ENCODE measurements around the gene NEMP1. TPM values are rescaled to one million over a fixed set of nuclear protein-coding genes. Genes with fewer than 3 reads are reported as not detected.
A peak's percentile ranks its signal among the peaks of the same experiment; 100 is the strongest.

The NEMP1 gene
- total and polyA plus RNA-seq, 2 of the 13 experiments (the other 11 are each of a cell fraction or from before 2014, with no cell fraction given) = 11.4 to 12.9 TPM

DNA sequence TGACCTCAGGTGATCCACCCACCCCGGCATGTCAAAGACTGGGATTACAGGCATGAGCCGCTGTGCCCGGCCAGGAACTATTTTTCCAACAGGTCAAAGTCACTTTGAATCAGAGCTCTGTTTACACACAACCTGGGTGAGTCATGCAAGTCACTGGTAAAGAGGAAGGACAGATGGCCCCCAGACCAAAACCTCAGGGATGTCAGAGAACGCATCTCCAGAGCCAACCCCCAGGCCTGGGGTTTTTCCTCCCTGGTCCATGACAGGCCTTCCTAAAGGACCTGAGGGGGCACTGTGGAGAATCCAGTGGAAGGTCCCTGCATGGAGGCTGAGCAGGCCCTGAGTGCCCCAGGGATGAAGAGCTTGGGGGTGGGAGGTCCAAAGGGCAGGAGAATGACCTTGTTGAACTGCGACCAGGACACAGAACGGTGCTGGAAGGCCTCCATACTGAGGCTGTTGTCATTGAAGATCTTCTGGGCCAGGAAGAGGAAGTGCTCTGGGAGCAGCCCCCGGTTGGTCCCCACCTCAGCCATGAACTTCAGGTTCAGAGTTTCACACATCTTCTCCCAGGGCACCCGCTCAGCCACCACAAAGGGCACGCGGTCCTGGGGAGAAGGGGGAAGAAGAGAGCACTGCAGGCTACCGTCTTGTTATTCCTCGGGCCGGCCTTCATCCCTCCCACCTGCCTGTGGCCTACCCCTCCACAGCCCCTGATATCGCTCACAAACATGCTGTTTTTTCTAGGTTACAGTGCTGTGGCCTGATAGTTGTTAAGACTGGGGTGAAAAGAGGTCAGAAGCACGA lies 23.5 kb upstream of the NEMP1 start (continued):
- TF ChIP-seq, protein P1, sequence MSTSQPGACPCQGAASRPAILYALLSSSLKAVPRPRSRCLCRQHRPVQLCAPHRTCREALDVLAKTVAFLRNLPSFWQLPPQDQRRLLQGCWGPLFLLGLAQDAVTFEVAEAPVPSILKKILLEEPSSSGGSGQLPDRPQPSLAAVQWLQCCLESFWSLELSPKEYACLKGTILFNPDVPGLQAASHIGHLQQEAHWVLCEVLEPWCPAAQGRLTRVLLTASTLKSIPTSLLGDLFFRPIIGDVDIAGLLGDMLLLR (CRISPR knock-in tag; IDR thresholded peaks at IDR 0.05) = 0 out of 2 replicates have a peak, but pooled peaks have one; percentile 69
- TF ChIP-seq, protein P2, sequence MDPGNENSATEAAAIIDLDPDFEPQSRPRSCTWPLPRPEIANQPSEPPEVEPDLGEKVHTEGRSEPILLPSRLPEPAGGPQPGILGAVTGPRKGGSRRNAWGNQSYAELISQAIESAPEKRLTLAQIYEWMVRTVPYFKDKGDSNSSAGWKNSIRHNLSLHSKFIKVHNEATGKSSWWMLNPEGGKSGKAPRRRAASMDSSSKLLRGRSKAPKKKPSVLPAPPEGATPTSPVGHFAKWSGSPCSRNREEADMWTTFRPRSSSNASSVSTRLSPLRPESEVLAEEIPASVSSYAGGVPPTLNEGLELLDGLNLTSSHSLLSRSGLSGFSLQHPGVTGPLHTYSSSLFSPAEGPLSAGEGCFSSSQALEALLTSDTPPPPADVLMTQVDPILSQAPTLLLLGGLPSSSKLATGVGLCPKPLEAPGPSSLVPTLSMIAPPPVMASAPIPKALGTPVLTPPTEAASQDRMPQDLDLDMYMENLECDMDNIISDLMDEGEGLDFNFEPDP (CRISPR knock-in tag; conservative IDR thresholded peaks at IDR 0.05) = 0 out of 2 replicates have a peak, but pooled peaks have one; percentile 35
- TF ChIP-seq ATM (IDR thresholded peaks at IDR 0.05; ENCODE audit: borderline replicate concordance) = no peak
- TF ChIP-seq, protein P3, sequence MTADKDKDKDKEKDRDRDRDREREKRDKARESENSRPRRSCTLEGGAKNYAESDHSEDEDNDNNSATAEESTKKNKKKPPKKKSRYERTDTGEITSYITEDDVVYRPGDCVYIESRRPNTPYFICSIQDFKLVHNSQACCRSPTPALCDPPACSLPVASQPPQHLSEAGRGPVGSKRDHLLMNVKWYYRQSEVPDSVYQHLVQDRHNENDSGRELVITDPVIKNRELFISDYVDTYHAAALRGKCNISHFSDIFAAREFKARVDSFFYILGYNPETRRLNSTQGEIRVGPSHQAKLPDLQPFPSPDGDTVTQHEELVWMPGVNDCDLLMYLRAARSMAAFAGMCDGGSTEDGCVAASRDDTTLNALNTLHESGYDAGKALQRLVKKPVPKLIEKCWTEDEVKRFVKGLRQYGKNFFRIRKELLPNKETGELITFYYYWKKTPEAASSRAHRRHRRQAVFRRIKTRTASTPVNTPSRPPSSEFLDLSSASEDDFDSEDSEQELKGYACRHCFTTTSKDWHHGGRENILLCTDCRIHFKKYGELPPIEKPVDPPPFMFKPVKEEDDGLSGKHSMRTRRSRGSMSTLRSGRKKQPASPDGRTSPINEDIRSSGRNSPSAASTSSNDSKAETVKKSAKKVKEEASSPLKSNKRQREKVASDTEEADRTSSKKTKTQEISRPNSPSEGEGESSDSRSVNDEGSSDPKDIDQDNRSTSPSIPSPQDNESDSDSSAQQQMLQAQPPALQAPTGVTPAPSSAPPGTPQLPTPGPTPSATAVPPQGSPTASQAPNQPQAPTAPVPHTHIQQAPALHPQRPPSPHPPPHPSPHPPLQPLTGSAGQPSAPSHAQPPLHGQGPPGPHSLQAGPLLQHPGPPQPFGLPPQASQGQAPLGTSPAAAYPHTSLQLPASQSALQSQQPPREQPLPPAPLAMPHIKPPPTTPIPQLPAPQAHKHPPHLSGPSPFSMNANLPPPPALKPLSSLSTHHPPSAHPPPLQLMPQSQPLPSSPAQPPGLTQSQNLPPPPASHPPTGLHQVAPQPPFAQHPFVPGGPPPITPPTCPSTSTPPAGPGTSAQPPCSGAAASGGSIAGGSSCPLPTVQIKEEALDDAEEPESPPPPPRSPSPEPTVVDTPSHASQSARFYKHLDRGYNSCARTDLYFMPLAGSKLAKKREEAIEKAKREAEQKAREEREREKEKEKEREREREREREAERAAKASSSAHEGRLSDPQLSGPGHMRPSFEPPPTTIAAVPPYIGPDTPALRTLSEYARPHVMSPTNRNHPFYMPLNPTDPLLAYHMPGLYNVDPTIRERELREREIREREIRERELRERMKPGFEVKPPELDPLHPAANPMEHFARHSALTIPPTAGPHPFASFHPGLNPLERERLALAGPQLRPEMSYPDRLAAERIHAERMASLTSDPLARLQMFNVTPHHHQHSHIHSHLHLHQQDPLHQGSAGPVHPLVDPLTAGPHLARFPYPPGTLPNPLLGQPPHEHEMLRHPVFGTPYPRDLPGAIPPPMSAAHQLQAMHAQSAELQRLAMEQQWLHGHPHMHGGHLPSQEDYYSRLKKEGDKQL (CRISPR knock-in tag; IDR thresholded peaks at IDR 0.05; ENCODE audit: low read depth) = peak; percentile 43; the same call in 1 of the 2 replicates
- no peak for TF ChIP-seq ZNF558 (CRISPR knock-in tag; IDR thresholded peaks at IDR 0.05; ENCODE audit: borderline replicate concordance)
- no peak for TF ChIP-seq PHF20 (CRISPR knock-in tag; IDR thresholded peaks at IDR 0.05)
- TF ChIP-seq, protein P4, sequence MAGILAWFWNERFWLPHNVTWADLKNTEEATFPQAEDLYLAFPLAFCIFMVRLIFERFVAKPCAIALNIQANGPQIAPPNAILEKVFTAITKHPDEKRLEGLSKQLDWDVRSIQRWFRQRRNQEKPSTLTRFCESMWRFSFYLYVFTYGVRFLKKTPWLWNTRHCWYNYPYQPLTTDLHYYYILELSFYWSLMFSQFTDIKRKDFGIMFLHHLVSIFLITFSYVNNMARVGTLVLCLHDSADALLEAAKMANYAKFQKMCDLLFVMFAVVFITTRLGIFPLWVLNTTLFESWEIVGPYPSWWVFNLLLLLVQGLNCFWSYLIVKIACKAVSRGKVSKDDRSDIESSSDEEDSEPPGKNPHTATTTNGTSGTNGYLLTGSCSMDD (CRISPR knock-in tag; IDR thresholded peaks at IDR 0.05) = no peak
- no peak for TF ChIP-seq PHB2 (IDR thresholded peaks at IDR 0.05; ENCODE audit: partially characterized antibody)
- 0 out of 2 replicates have a peak, but pooled peaks have one; percentile 27 for TF ChIP-seq MXD4 (CRISPR knock-in tag; IDR thresholded peaks at IDR 0.05)
- TF ChIP-seq FOXO1 (CRISPR knock-in tag; IDR thresholded peaks at IDR 0.05) = peak; percentile 33; the same call in 1 of the 2 replicates
- TF ChIP-seq ZNF788 (CRISPR knock-in tag; IDR thresholded peaks at IDR 0.05; ENCODE audit: borderline replicate concordance) = no peak; the same call in 1 of the 2 replicates
- TF ChIP-seq SMARCE1 (IDR thresholded peaks at IDR 0.05; ENCODE audit: borderline replicate concordance) = no peak
- TF ChIP-seq KDM4B (CRISPR knock-in tag; IDR thresholded peaks at IDR 0.05) = 0 out of 2 replicates have a peak, but pooled peaks have one; percentile 19
- TF ChIP-seq HHEX (CRISPR knock-in tag; IDR thresholded peaks at IDR 0.05) = 0 out of 2 replicates have a peak, but pooled peaks have one; percentile 8
- TF ChIP-seq RELA (CRISPR knock-in tag; IDR thresholded peaks at IDR 0.05) = no peak
- TF ChIP-seq ZNF720 (CRISPR knock-in tag; IDR thresholded peaks at IDR 0.05) = no peak
- 0 out of 2 replicates have a peak, but pooled peaks have one; percentile 27 for TF ChIP-seq TAF1 (CRISPR knock-in tag; IDR thresholded peaks at IDR 0.05)
- TF ChIP-seq POLR2AphosphoS2 (IDR thresholded peaks at IDR 0.05; ENCODE audit: low read depth, low read length) = no peak

Data from HepG2 (cell line).